ENCODE measurements around the gene PSMB3.
A peak's percentile ranks its signal among the peaks of the same experiment; 100 is the strongest.
"Not testable (repeated sequence)": the region's sequence is repeated elsewhere in the genome, so short reads cannot be mapped to it uniquely, and the experiment has no call there.

PSMB3 gene

DNA sequence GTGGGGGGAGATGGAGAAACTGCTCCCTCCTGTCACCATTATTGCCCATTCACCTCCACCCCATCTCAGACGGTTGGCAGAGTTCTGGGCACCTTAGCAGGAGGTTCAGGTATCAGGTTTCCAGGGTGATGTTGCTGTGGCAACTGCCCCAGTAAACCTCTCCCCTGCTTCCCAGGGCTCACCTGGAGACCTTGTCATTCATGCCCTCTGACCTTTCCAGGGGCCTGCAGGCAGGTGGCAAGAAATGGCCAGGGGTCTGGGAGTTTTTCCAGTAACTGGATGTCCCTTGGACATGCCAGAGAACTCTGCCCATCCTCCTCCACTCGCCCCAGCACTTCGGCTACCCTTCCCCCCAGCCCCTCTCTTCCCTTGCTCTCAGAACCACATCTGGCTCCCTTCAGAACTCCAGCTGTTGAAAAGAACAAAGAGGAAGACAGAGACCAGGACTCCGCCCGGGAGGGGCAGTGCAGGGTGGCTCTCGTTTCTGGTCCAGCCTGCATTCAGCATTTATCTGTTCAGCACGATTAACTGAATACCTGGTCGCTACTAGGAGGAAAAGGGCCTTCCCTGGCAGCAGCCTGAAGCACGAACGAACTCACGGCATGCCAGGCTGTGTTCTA lies 39.0 kb upstream of the PSMB3 start:
- DNase-seq, result no peak
- intact Hi-C loops (cut with DNase I), result no loop called here

DNA sequence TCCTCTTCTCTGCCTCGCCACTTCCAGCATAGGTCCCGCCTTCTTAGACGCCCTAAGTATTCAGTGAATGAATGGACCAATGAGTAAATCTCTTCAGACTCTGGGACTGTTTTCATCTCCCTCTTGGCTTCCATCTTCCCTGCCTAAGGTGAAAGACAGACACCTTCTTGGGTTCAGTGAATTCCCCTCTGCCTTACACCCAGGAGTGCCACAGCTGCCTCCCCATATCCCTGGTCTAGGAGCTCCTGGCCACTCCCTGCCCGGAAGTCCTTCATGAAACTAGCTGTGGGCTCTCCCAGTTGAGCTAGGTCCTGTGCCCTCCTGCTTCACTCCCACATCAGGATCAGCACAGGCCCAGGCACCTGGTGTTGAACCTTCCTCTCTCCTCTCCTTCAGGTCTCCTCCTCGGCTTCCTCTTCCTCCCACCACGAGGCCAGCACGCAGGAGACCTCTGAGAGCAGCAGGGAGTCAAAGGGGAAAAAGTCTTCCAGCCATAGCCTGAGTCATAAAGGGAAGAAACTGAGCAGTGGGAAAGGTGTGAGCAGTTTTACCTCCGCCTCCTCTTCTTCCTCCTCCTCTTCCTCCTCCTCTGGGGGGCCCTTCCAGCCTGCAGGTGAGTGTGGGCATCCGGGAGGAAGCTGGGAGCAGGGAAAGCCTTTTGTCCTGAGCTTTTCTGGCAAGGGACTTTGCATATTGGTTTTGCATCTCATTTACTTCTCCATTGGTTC lies 37.2 kb upstream of the PSMB3 start:
- intact Hi-C loops (cut with DNase I), result no loop called here
- DNase-seq, result no peak

DNA sequence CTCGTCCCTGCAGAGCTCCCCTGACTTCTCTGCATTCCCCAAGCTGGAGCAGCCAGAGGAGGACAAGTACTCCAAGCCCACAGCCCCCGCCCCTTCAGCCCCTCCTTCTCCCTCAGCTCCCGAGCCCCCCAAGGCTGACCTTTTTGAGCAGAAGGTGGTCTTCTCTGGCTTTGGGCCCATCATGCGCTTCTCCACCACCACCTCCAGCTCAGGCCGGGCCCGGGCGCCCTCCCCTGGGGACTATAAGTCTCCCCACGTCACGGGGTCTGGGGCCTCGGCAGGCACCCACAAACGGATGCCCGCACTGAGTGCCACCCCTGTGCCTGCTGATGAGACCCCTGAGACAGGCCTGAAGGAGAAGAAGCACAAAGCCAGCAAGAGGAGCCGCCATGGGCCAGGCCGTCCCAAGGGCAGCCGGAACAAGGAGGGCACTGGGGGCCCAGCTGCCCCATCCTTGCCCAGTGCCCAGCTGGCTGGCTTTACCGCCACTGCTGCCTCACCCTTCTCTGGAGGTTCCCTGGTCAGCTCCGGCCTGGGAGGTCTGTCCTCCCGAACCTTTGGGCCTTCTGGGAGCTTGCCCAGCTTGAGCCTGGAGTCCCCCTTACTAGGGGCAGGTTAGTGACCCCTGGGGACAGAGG lies 36.1 kb upstream of the PSMB3 start:
- intact Hi-C loops (cut with DNase I), result no loop called here
- no peak for DNase-seq

DNA sequence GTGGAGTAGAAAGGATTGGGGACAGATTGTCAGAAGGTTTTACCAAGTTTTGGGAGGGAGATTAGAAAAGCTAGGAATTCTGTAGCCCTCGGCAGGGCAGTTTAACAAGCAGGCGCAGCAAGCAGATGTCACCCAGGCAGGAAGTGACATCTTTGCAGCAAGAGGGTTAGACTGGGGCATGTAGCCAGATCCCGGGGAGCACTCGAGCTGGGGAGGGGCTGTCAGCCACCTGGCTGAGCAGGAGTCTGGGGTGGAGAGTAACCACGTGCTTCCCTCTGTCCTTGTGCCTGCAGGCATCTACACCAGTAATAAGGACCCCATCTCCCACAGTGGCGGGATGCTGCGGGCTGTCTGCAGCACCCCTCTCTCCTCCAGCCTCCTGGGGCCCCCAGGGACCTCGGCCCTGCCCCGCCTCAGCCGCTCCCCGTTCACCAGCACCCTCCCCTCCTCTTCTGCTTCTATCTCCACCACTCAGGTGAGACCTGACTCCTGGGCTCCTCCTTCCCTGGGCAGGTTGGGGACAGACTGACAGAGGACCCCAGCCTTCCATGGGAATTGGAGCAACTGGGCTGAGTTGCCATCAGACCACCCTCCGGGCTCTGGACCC lies 35.3 kb upstream of the PSMB3 start:
- intact Hi-C loops (cut with DNase I), result no loop called here
- DNase-seq, result no peak

DNA sequence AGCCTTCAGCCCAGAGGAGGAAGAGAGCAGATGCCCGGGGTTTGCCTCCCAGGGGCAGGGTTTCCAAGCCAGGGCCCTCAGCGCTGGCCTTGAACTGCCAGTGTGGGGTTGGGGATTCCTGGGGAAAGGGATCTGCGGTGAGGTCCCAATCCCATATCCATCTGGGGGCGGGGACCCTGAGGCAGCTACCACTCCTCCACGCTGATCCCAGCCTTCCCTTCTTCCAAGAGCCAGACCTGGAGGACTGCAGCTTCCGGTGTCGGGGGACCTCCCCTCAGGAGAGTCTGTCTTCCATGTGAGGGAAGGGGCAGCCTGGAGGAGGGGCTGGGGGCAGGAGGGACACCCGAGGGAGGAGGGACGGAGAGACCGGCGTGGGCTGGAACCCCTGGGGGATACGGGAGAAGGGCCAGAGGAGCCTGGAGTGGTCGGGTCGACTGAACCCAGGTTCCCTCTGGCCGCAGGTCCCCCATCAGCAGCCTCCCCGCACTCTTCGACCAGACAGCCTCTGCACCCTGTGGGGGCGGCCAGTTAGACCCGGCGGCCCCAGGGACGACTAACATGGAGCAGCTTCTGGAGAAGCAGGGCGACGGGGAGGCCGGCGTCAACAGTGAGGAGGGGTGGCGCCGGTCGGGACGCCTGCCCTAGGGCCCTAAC lies 33.1 kb upstream of the PSMB3 start:
- DNase-seq, result no peak
- intact Hi-C loops (cut with DNase I), result no loop called here

DNA sequence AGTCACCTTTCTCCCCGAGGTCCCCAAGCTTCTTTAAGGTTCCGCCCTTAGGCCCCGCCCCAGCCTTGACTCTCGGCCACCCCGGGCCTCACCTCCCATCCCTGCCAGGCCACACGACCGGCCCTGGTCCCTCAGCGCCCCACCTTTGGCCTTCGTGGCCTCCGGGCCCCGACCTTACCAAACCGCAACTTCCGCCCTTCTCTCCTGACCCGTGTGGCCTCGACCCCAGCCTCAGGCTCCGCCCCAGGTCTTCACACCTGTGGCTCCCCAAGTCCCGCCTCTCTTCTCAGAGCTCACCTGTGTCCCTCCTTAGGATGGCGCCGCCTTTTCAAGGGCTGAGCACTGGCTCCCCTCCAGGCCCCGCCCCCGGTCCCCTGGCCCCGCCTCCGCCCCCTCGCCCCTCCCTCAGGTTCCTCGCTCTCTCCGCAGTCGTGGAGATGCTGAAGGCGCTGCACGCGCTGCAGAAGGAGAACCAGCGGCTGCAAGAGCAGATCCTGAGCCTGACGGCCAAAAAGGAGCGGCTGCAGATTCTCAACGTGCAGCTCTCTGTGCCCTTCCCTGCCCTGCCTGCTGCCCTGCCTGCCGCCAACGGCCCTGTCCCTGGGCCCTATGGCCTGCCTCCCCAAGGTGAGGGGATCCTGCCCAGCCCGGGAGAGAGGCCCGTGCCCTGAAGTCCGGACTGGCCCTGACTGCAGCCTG lies 32.4 kb upstream of the PSMB3 start:
- no peak for DNase-seq
- intact Hi-C loops (cut with DNase I), result no loop called here

DNA sequence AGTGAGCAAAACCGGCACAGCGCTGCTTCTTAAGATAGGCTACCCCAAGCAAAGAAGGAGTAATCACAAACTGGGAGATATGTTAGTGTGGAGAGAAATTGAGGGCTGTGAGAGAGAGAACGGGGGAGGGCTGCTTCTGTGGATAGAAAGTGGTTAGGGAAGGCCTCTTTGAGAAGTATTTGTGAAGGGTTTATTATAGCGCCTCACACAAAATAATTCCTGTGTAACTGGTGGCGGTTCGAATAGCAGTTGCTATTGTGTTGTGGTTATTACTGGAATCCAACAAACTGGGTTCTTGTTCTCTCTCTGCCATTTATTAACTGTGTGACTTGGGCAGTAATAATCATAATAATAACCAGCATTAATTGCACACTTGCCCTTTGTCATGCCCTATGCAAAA lies 31.6 kb upstream of the PSMB3 start:
- DNase-seq, result no peak
- intact Hi-C loops (cut with DNase I), result no loop called here

DNA sequence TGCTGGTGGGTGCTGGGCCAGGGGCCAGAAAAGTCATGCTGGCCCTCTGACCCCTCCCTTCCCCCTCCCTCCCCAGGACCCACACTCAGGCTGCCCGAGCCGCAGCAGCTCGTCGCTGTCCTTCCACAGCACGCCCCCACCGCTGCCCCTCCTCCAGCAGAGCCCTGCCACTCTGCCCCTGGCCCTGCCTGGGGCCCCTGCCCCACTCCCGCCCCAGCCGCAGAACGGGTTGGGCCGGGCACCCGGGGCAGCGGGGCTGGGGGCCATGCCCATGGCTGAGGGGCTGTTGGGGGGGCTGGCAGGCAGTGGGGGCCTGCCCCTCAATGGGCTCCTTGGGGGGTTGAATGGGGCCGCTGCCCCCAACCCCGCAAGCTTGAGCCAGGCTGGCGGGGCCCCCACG lies 30.7 kb upstream of the PSMB3 start:
- intact Hi-C loops (cut with DNase I), result no loop called here
- no peak for DNase-seq

DNA sequence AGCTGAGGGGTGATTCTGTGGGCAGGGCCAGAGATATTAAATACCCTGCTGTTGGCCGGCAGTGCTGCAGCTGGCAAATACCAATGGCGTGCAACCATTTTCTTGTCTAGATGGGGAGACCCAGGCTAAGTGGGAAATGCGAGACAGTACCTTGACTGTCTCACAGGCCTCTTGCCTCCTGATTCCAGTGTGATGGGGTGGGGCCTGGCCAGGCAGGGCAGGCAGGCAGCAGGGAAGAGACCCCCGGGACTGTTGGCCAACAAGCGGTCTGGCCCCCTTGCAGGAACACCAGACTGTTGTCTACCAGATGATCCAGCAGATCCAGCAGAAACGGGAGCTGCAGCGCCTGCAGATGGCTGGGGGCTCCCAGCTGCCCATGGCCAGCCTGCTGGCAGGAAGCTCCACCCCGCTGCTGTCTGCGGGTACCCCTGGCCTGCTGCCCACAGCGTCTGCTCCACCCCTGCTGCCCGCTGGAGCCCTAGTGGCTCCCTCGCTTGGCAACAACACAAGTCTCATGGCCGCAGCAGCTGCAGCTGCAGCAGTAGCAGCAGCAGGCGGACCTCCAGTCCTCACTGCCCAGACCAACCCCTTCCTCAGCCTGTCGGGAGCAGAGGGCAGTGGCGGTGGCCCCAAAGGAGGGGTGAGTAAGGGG lies 28.1 kb upstream of the PSMB3 start:
- DNase-seq, result peak; percentile 82 to 96 (median 92)

DNA sequence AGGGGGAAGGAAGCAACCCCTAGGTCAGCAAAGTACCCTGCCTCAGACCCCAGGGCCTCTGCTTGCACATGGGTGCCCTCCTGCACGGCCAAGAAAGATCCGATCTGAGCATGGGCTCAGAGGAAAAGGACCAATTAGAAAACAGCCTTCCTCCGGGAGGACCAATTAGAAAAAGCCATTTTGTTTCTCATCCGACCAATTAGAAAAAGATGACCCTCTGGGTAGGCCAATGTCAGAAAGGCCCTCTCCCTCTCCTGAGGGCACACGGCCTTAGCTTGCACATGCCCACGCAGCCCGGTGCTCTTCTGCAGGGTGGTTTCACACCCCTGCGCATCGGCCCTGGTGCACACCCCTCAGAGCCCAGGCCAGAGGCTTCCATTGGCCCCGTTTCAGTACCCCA lies 27.5 kb upstream of the PSMB3 start:
- intact Hi-C loops (cut with DNase I), result no loop called here
- DNase-seq, result peak in 2 of 42 donors; percentile 51 to 71

More for the DNA sequence above, 28.1 kb upstream of the PSMB3 start:
- intact Hi-C loops (cut with DNase I), result no loop called here

DNA sequence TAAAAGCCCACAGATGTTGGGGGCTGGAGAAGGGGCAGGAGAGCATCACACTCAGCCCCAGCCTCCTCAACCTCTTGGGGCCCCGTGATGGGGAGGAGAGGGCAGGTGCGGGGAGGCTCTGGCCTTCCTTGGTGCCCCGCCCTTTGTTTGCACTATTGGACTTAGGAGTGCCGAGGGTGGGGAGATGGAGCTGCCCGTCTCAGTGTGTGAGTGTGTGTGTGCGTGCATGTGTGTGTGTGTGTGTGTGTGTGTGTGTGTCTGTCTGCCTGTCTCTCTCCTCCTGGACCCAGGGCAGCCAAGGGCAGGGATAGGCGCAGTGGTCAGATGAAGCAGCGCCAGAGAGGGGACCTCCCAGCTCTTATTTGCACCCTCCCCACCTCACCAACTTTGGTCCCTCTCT lies 26.4 kb upstream of the PSMB3 start:
- DNase-seq; intact Hi-C loops (cut with DNase I): not testable (repeated sequence)

DNA sequence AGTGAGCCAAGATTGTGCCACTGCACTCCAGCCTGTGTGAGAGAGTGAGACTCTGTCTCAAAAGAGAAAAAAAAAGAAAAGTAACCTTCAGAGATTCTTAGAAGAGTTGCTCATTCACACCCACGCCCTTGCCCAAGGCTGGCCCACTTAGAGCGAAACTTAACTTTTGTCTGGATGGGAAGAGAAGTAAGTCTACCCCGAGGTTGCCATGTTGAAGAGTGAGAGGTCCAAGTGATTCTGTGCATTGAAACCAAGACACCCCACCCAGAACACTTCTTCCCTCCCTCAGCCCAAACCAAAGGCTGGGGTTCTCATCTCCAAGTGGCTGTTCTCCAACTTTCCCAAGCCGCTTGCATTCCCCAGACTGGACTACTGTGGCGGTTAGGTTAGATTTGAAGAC lies 24.8 kb upstream of the PSMB3 start:
- DNase-seq, result no peak
- intact Hi-C loops (cut with DNase I), result no loop called here

DNA sequence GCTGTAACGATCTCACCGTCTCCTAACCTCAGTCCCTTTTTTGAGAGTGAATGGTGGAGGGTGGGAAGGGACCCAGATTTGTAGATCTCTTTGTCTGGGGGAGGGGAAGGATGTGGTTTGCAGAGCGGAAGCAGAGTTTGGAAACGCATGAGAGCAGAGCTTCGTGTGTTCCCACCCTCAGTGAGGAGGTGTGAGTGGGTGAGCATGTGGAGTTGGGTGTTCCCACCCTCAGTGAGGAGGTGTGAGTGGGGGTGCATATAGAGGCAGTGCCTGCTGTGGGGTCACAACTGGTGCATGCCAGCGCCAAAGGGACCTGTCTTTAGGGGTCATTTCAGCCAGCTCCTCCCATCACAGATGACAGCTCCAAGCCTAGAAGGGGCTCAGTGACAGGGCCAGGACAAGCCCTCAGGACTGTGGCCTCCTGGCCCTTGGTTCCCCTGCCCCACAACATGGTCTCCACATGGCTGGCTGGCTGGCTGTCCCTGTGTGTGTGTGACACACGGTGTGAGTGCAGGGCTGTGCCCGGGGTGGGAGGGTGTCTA lies 24.2 kb upstream of the PSMB3 start:
- intact Hi-C loops (cut with DNase I), result no loop called here
- peak in 1 of 42 donors; percentile 36 for DNase-seq

DNA sequence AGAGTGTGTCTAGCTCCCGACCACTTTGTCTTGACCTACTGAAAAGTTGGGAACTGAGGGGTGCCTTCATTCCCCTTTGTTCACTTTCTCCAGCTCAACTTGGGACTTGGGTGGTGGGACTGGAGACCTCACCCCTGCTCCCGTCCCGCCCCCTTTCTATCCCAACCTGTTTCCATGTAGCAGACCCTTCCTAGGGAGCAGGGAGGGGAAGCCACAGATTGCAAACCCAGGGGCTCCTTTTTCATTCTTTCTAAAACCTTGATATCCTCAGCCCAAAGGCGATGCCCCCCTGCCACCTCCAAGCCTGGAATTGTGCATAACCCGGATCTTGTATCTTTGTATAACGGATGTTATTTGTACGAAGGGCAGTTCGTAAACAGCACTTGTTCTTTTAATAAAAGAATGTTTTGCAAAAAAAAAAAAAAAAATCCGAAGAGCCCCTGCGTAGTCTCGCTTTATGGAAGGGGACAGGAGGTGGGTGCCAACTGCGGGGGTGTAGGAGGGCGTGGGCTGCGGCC lies 23.1 kb upstream of the PSMB3 start:
- intact Hi-C loops (cut with DNase I), result no loop called here
- no peak for DNase-seq

DNA sequence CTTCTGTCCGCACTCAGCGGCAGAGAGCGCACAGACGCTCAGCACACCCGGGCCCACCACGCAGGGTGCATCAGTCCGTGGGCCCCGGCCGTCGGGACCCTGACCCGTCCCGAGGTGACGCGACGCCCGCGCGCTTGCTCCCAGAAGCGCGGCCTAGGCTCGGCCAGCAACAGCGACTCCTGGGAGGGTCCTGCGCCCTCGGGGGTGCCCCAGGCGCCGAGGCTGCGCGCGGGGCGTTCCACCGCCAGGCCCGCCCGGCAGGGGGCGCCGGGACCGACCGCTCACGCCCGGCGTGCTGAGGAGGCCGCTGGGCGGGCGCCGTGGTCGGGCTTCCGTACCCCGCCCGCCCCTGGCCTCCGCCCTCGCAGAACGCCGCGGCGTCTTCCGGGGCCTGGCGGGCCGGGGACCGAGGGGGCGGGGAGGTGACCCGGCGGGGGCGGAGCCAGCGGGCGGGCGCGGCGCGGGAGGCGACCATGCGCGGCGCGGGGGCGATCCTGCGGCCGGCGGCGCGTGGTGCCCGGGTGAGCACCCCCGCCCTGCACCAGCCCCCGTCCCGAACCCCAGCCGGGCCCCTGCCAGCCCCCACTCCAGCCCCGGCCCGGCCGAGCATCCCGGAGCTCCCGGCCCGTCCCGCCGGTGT lies 22.5 kb upstream of the PSMB3 start, which contains the start of gene CISD3:
Gene CISD3 (plus strand): TSS at position 456 of the 640 bp plus-strand sequence. CDS start 18 bp downstream, at position 474.
- intact Hi-C loops (cut with DNase I), result loop anchor here (10.0 kb wide), 1 partner anchor 175 kb away; no protein-coding TSS in a partner anchor
- peak in 41 of 42 donors; percentile 25 to 92 (median 83) for DNase-seq

DNA sequence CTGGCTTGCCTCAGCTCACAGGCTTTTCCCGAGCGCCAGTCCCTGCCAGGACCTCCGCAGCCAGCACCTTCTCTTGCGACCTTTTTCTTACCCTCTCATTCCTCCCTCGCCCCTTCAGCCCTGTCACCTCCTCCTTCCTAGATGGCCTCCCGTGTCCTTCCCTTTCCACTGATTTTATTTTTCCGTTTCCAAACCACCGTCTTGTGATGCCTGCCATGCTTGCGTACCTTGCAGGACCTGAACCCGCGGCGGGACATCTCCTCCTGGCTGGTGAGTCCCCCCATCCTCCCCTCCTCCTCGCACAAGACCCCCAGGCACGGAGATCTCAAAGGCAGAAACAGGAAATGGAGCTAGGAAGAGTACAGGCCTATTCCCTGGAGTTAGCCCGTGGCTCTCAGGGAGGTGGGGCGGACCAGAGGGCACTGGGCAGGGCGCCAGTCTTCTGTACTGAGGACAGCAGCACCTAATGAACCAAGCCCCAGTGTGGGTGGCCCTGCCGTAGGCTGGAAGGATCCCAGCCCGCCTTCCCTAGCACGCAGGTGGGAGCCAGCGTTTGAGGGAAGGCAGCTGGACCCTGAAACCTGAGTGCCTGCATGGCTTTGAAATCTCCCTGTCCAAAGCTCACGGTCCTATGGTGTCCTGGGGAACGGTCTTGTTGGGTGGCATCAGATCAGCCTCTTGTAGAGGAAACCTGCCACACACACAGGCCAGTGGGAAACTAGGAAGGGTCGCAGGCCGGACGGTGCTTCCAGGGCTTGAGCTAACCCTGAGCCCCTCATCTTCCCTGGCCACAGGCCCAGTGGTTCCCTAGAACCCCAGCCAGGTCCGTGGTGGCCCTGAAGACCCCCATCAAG lies 21.8 kb upstream of the PSMB3 start:
- intact Hi-C loops (cut with DNase I), result loop anchor here (10.0 kb wide), 1 partner anchor 176 kb away; no protein-coding TSS in a partner anchor
- DNase-seq, result peak in 30 of 42 donors; percentile 32 to 74 (median 54)

All from head of caudate nucleus (tissue), 42 donors.